ENCODE results near the gene ACTR3. TPM values are rescaled to one million over a fixed set of nuclear protein-coding genes. Genes with fewer than 3 reads are reported as not detected.

The ACTR3 gene
- total RNA-seq, 2 experiments from 2014 or later, result 442 to 449 TPM

DNA sequence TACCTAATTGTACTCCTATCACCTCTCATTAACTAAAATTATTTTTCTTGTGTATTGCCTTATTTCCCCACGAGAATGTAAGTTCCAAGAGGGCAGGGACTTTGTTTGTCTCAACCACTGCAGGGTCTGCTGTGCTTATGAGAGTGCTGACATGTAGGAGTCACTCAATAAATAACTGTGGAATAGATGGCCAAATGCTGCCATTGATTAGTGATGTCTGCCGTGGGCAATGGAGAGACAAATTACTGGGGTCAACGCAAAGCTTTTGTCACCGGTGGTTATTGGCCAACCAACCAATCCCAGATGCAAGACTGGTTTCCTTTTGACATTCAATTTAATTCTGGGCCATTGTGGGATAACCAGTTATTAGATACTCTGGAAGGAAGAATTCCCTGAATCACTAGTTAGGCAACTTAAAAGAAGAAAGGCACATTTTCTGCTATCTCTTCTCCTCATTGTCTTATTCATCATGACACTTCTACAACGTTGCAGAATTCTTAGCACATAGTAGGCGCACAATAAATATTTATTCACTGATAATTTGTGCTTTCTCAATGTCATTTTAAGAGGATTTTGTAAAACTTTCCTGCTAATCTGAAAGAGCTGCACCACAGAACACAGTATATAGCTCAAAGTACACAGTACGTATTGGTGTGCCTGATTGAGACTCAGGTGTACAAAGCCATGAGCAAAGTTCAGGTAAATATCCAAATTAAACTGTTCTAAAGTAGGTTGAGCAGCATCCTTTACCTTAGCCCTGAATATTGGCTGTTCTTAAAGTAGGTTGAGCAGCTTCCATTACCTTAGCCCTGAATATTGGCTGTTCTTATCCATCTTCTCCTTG lies 95.9 kb downstream of the ACTR3 start:
- intact Hi-C loops (cut with micrococcal nuclease), result no loop called here
- Mint-ChIP-seq H3K4me3 (no peak overlapping the region), H3K4me1 (ENCODE audit: low read depth) (no peaks in the 10 kb centered on the region), H3K27ac (no peak overlapping the region), H3K36me3 (ENCODE audit: low read depth) (peaks cover 2% of the 10 kb centered on the region), H3K9me3 (no peaks in the 10 kb centered on the region), H3K27me3 (peaks cover 5% of the 10 kb centered on the region)
- ChIA-PET POLR2A (no interaction called here), CTCF (no interaction called here)
- DNase-seq, result no peak
- ATAC-seq, result no peak
- TF ChIP-seq, protein P1, sequence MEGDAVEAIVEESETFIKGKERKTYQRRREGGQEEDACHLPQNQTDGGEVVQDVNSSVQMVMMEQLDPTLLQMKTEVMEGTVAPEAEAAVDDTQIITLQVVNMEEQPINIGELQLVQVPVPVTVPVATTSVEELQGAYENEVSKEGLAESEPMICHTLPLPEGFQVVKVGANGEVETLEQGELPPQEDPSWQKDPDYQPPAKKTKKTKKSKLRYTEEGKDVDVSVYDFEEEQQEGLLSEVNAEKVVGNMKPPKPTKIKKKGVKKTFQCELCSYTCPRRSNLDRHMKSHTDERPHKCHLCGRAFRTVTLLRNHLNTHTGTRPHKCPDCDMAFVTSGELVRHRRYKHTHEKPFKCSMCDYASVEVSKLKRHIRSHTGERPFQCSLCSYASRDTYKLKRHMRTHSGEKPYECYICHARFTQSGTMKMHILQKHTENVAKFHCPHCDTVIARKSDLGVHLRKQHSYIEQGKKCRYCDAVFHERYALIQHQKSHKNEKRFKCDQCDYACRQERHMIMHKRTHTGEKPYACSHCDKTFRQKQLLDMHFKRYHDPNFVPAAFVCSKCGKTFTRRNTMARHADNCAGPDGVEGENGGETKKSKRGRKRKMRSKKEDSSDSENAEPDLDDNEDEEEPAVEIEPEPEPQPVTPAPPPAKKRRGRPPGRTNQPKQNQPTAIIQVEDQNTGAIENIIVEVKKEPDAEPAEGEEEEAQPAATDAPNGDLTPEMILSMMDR (IDR thresholded peaks at IDR 0.05), result no peak

DNA sequence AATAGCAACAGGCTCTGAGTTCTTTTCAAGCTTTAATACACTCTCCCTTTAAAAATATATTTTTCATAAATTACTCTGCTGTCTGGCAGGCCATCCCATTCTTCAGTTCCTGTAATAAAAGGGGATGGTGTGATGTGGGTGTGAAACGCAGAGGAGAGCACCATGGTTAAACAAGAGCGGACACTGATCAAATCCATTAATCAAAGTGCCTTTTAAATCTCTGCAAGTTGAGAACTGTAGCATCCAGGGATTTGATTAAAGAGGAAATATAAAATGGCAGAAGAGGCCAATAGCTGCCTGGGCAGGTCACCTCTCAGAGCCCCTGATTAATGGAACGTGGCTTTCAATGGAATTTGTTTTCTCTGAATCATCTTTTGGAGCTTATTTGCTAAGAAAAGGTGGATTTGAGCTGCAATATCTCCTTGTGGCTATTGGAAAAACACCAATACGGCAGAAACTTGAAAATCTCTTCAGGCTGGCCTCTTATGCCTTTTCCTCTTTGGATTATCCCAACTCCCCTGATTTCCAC lies 96.9 kb downstream of the ACTR3 start:
- DNase-seq, result no peak
- intact Hi-C loops (cut with micrococcal nuclease), result no loop called here
- Mint-ChIP-seq H3K36me3 (ENCODE audit: low read depth) (no peaks in the 10 kb centered on the region), H3K4me1 (ENCODE audit: low read depth) (no peaks in the 10 kb centered on the region), H3K9me3 (no peaks in the 10 kb centered on the region), H3K4me3 (no peak overlapping the region), H3K27me3 (peaks cover 5% of the 10 kb centered on the region), H3K27ac (no peak overlapping the region)
- no peak for ATAC-seq
- POLR2A ChIA-PET, result no interaction called here
- CTCF ChIA-PET, result no interaction called here
- TF ChIP-seq, protein P1 (IDR thresholded peaks at IDR 0.05), result no peak

DNA sequence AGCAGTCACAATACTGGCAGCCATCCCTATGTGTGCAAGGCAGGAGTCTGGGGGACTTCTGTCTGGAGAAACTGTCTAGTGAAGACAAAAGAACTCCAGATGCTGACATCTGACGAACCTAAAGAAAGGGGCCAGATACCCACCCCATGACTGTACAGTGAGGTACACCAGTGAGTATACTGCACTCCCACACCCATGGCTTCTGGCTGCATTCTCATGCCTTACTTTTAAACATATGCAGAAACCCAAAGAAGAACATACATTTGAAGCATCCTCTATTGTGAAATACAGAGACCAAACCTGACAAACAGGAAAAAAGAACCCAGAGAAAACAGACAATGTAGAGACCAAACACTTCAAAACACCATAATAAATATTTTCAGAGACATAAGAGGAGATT lies 102.2 kb downstream of the ACTR3 start:
- H3K27ac Mint-ChIP-seq, result no peak overlapping the region

DNA sequence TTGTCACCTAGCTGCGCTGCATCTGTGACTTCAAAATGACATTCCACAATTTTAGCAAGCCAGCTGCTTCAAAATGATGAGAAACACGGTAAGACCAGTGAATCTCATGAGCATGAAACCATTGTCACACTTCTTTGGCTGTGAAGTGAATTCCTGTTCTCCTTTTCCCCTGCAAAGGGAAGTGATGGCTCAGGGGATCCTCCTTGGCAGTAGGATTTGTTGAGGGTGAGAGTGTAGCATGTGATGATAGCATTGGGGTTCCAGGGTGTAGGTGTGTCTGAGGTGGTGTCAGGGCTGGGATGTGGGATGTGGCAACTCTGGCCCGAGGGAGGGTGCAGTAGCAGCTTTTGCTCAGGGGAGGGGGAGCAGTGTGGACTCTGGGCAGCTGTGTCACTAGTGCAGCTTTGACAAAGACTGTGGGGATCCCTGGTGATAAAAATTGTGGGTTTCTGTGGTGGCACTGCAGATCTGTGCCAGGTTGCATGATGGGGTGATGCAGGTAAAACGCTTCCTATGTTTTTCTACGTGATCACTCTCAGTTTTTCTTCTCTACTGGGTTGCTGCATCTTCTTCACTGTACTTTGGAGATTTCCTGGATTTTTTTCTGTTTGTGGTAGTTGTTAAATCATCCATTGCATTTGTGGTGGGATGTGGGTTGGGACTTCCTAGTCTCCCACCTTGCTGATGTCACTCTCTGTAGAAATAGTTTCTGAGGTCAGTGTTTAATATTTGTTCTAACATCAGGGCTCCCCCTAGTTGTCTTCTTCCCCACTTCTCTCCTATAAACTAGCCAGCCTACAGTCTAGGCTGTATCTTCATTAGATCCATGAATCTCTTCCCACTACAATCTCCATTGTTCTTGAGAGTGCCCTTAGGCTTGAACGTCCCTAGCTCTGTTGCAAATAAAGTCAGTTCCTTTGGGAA lies 107.0 kb downstream of the ACTR3 start:
- no peak for DNase-seq
- Mint-ChIP-seq H3K27me3 (peaks cover 1% of the 10 kb centered on the region), H3K9me3 (no peaks in the 10 kb centered on the region), H3K4me1 (ENCODE audit: low read depth) (no peaks in the 10 kb centered on the region), H3K4me3 (no peak overlapping the region), H3K36me3 (ENCODE audit: low read depth) (no peaks in the 10 kb centered on the region), H3K27ac (no peak overlapping the region)
- ChIA-PET CTCF (no interaction called here), POLR2A (no interaction called here)
- no peak for ATAC-seq
- intact Hi-C loops (cut with micrococcal nuclease), result no loop called here
- TF ChIP-seq, protein P1 (IDR thresholded peaks at IDR 0.05), result no peak

More for the DNA sequence above, 102.2 kb downstream of the ACTR3 start:
- ATAC-seq, result no peak
- CTCF ChIA-PET, result no interaction called here
- H3K9me3 Mint-ChIP-seq, result no peaks in the 10 kb centered on the region
- no peaks in the 10 kb centered on the region for H3K4me1 Mint-ChIP-seq (ENCODE audit: low read depth)
- intact Hi-C loops (cut with micrococcal nuclease), result no loop called here
- POLR2A ChIA-PET, result no interaction called here
- H3K27me3 Mint-ChIP-seq, result peaks cover 5% of the 10 kb centered on the region
- TF ChIP-seq, protein P1 (IDR thresholded peaks at IDR 0.05), result no peak
- no peak overlapping the region for H3K4me3 Mint-ChIP-seq
- no peak for DNase-seq
- H3K36me3 Mint-ChIP-seq (ENCODE audit: low read depth), result no peaks in the 10 kb centered on the region

Measured in activated CD8-positive, alpha-beta T cell treated with anti-CD3 and anti-CD28 coated beads for 36 hours (primary cell).